Measurements from ENCODE around the gene CREB3L4. TPM values are rescaled to one million over a fixed set of nuclear protein-coding genes. Genes with fewer than 3 reads are reported as not detected.

Gene CREB3L4
- polyA plus RNA-seq, 4 donors: 32.8 to 43.9 (median 38.8) TPM

DNA sequence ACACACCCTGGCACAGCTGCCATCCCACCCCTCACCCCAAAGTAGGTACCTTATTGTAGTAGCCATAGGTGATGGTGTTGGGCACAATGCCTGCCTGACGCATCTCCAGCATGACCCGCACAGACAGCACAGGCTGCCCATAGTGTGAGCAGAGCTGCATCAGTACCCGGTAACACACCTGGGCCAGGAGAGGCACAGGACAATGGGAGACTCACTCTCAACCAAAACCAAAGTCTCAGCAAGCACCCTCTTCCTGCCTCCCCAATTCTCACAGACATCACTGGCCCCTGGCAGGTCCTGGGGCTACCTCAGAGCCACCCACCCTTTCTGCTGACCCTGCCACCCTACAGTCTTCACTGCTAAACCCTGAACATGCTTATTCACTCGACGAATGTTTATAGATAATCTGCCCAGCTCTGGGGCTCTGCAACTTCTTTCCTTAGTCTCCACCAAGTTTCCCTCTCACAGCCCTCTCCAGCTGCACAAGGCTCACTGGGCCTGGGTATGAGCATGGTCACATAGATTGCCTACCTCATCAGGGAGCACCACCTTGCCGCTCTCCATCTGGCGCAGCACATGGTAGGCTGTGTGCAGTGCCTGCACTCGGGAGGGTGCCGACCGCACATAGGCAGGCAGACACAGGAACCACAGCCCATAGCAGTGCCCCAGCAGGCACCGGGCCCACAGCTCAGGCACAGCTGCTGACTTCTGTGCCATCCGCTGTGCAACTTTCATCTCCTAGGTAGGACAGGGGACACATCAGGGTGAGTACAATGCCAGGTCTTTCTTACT is 31.5 kb upstream of the CREB3L4 start:
- no peak for DNase-seq (ENCODE audit: low read depth in 4 of 4, low spot score in 2 of 4)

DNA sequence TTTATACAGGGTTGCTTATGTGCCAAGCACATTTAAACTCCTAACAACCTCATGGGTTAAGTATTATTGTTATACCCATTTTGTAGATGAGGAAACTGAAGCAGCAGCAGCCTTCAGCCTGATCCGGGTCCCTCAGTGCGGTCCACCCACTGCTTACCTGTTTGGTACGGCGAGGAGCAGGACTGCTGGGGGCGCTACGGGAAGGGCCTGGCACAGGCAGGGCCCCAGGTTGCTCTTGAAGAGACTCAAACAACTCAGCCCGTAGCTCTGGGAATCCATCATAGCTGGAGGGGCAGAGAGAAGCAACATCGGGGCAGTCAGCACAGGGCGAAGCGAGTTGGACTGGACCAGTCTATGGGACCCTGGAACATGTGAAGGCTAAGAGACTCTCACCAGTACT is 30.4 kb upstream of the CREB3L4 start:
- DNase-seq (ENCODE audit: low read depth in 4 of 4, low spot score in 2 of 4): no peak

DNA sequence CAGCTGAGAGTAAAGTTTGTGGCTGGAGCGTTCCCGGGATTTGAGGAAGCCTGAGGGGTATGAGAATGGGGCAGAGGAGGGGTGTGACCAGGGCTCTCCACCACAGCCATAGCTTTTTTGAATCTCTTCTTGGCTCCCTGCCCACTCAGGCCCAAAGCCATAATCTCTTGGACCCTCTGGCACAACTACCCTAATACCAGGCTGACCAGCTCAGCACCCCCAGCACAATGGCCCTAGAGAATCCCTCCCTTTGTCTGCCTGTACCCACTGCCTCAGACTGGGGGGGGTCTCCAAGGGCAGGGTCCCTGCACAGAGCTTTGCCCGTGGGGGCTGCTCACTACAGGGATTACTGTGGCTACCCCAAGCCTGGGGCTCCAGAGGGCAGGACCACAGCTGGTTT is 28.7 kb upstream of the CREB3L4 start:
- DNase-seq (ENCODE audit: low read depth in 4 of 4, low spot score in 2 of 4): no peak

DNA sequence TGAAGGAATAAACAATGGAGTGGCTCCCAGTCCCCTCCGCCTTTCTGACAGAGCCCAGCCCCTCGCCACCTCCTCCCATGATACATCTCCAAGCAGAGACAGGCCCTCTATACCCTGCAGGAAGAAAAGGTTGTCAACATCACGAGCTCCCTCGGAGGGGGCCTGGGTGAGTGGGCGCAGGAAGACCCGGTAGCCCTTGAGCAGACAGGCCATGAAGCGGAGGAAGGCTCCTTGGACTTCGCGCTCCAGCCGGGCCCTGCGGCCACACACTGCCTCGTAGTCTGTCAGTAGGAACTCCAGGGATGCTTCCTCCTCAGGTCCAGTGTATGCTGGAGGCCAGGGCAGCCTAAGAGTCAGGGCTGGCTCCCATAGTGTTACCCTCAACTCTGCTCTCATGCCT is 28.2 kb upstream of the CREB3L4 start:
- DNase-seq (ENCODE audit: low read depth in 4 of 4, low spot score in 2 of 4): no peak

DNA sequence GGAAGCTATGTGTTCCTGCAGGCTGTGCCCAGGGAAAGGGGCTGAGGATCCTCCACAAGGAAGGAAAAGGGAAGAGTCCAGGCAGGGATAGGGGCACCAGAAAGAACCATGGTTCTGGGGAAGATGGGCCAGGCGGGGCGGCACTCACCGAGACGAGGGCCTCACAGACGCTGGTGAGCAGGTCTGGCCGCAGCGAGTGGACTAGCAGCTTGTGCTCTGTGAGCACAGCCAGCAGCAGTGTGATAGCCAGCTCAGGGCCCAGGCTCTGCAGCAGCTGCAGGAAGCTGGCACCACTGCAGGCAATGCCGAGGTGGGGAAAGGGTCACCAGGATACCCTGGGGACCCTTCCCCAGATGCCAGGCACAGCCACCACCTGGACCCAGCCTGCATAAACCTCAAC is 26.9 kb upstream of the CREB3L4 start:
- DNase-seq (ENCODE audit: low read depth in 4 of 4, low spot score in 2 of 4): no peak

DNA sequence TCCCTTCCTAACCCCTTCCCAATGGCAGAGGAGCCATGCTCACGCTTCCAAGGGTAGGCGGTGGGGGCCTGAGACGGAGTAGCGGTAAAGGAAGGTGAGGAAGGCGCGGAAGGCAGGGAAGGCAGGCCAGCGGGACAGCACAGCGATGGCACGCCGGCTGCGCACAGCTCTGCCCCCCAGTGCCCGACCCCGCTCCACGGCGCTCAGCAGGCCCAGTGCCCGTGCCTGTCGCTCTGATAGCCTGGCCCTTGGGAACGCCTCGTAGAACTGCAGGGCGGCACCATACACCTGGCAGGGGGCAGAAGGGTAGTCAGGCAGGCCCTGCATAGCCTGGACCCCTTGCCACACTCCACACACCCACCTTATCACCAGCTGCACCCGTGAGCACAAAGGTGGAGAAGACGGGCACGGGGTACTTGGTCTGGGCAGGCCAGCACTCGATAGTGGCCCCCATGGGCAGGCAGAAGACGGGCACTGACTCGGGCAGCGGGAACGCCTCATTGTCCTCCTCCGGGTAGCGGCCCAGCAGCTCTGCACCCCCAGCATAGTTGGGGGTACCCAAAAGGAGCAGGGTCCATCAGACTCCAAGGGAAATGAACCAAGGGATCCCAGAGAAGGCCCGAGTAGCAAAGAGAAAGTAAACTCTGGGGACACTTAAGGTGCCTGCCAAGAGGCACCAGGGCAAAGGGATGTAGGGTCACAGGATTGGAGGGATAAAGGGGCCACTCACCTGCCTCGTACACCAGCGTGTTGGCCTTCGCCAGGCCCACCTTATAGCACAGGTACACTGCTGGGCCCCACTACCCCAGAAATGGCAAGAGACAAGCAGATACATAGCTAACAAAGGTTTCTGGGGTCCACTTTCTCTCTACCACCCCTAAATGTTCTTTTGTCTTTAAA is 25.6 kb upstream of the CREB3L4 start:
- no peak for DNase-seq (ENCODE audit: low read depth in 4 of 4, low spot score in 2 of 4)

DNA sequence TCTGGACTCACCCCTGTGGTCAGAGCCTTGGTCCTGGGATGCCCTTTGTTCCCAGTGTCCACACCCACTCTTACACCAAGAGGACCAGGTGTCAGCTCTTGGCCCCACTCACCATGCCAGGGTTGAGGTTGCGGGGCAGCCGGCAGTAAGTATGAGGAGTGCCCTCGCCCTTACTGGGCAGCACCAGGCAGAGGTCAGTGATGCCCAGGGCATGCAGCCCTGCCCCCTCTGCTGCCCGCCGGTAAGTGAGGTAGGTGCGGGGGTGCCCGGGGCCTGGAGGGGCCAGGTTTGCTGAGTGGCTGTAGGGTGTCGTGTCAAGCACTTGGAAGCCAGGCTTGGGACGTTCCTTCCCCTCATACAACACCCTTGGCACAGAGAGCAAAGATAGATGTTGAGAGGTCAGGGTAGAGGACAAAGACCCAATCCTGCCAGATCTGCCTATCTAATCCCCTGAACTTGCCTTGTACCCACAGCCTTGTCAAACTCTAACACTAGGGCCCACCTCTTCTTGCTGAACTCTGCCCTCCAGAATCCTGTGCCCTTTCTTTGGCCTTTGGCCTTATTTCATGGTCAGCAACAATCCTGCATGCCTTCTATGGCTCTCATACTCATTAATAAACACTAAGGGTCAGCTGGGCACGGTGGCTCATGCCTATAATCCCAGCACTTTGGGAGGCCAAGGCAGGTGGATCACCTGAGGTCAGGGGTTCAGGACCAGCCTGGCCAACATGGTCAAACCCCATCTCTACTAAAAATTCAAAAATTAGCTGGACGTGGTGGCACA is 24.7 kb upstream of the CREB3L4 start:
- DNase-seq (ENCODE audit: low read depth in 4 of 4, low spot score in 2 of 4): no peak

DNA sequence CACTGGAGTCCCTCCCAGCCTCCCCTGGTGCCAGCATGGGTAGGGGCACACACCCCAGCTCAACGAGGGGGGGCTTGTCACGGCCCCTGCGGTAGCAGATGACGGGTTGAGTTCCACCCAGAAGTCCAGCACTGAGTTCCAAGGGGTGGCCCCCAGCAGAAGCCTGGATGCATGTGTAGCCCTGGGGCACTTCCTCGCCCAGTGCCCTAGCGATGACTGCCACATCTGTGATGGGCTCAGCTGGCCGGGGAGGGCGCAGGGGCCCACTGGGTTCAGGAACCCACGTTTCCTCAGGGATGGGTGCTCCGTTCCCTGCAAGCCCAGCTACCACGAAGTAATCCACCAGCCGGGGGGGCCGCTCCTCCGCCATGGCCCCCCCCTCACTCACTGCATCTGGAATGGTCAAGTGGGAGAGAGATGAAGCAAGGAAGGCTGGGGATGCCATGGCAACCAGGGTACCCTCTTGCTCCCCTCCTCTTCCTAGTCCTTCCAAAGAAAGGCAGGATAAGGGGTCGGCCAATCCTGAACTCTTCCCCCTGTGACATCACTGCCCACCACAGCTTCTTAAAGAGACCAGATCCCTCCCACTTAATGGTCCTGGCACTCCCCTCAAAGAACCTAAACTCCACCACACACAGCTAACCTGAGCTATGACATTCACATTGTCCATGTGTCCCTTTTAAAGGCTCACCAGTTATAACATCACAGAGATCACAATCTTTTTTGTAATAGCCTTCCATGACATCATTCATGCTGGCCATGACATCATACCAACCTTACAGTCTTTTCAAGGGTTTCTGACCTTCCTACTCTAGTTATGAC is 23.5 kb upstream of the CREB3L4 start:
- no peak for DNase-seq (ENCODE audit: low read depth in 4 of 4, low spot score in 2 of 4)

DNA sequence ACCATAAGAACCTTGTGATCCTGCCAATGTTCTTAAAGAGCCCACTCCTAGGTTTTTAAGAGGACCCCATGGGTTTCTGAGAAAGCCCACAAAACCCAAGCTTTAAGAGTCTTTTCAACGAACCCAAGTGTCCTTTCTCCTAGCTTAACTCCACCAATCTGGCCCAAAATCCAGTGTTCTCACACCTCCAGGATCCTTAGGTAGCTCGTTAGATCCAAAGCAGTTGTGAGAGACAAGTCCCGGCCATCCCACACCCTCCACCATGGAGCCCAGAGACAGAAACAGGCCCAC is 22.9 kb upstream of the CREB3L4 start:
- no peak for DNase-seq (ENCODE audit: low read depth in 4 of 4, low spot score in 2 of 4)

DNA sequence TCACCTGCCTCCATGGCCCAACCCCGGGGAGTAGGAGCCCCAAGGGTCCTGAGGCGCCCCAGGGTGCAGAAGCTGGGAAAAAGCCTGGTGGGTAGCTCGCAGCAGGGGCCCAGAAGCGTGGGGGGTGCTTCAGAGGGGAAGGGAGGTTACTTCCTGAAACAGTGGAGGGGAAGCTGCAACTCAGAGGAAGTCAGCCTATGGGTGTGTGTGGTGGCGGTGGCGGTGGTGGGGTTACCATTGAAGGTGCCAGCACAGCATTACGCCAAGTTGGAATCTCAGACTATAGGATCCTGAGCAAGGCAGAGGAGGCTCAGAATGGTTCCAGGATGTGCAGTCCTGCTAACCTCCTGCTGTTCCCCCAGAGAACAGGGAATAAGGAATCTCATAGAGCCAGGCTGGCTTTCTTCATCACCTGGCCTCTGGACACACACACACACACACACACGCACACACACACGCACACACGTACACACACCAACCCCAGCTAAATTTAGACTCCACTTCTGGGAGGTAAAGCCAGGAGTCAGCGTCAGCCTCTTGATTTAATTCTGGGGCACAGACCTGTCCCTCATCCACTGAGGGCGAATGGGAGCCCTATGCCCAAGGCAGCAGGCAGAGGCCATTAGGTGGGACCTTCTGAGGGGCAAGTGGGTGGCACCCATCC is 22.4 kb upstream of the CREB3L4 start:
- DNase-seq (ENCODE audit: low read depth in 4 of 4, low spot score in 2 of 4): no peak

DNA sequence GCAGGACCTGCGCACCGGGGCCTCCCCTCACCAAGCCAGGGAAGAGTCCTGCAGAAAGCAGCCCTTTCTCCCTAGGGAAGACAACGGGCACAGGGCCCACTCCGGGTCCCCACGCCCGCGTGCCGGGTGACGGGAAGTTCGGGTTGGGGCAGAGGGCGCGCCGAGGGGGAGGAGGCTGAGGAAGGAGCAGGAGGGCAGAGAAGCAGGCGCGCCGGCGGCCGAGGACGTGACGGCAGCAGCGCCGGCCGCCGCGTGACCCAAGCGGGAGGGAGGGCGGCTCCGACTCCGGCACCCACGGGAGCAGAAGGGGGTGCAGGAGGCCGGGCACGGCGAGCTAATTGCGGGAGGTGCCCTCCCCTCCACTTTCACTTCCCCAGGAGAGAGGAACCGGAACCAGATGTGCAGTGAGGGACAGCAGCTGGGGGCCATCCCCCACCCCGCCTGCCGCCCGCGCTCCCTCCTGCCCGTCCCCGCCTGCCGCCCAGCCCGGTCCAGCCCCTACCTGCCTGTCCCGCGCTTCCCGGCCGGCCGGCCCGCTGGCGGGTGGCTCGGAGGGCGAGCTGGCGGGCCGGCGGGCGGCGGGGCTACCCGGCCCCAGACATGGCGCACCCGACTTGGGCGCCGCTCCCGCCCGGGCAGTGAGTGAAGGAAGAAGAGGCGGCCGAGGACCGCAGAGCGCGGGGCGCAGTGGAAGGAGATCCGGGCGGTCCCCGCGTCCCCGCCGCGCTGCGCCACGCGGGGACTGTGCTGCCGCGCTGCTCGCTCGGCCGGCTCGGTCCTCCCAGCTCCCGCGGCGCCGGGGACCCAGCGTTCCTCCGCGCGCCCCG is 21.7 kb upstream of the CREB3L4 start:
- no peak for DNase-seq (ENCODE audit: low read depth in 4 of 4, low spot score in 2 of 4)

DNA sequence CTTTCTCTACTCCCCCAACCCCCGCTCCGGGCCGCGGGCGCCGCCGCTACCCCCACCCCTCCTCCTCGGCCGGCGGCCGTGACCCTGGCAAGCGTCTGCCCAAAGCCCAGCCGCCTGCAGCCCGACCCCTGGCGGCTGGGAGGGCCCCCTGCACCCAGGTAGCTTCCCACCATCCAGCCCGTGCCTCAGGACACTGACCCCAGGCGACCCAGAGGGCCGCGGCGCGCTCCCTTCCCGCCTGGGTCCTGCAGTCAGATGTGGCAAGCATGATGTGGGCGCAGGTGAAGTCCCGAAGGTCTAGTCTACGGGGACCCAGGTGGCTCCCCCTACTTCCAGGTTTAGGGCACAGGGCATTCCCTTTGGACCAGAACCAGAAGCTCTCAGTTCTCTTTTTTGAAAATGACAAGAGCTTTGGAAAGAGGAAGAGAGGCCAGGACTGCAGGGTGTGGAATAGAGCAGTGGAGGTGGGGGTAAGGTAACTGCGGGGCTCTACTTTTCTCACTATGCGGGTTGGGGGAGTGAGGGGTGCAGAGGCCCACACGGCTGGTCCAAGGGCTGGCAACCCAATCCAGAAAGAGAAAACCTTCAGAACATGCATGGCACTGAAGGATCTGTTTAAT is 21.0 kb upstream of the CREB3L4 start, which contains the start of gene DENND4B:
DENND4B (minus strand) TSS at position 97 of the 620 bp plus-strand sequence. CDS start 2,344 bp downstream, outside the sequence.
- DNase-seq (ENCODE audit: low read depth in 4 of 4, low spot score in 2 of 4): peak in 1 of 4 donors; percentile 68

DNA sequence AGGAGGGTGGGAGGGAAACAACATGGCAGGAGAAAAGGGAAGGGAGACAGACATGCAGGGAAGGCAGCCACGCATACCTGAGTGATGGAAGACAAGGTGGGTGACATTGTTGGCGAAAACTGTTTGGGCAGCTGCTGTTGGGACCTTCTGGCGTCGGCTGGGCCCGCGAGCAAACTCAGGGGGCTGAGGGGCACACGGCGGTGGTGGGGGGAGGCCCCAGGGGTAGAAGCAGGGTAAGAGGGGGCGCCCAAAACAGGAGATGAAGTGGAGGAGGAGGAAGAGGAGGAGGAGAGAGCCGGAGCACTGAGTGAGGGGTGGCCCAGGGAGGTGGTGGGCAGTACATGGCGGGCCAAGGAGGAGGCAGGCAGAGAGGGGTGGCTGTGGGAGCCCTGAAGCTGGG is 16.5 kb upstream of the CREB3L4 start:
- DNase-seq (ENCODE audit: low read depth in 4 of 4, low spot score in 2 of 4): no peak

DNA sequence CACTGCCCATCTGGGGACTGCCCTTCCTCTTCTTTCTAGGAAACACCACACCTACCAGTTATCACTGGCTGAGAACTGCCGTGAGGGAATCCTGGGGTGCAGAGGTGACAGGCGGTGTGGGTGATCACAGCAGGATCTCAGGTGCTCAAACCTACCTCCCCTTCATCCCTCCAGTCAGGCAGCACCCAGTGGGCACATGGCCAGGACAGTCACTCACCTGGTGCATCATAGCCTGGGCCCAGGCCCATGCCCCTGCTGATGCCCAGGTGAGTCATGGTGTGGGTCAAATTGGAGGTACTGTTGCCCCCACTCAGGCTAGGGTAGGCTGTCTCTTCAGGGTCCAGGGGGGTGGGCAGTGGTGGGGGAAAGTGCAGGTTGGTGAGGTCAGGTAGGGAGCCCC is 15.9 kb upstream of the CREB3L4 start:
- DNase-seq (ENCODE audit: low read depth in 4 of 4, low spot score in 2 of 4): no peak

DNA sequence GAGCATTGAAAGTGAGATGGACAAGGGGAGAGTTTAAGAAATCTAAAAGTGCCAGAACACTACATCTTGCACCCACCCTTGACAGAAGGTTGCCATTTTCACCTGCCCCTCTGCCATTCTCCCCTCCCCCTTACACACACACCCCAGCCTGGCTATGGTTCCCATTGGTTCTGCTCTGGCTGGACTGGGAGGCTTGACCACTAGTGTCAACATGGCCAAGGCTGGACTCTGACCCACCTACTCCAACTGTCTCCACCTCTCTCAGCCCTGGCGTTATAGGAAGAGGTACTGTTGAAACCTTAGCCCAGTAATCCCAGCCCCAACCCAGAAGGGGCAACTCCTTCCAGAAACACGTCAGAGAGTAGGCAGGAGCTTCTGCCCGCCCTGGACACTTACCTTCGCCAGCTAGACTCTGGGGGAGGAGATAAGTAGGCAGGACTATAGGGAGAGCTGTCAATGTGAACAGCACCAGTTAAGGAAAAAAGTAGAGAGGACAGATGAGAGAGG is 13.8 kb upstream of the CREB3L4 start:
- no peak for DNase-seq (ENCODE audit: low read depth in 4 of 4, low spot score in 2 of 4)

DNA sequence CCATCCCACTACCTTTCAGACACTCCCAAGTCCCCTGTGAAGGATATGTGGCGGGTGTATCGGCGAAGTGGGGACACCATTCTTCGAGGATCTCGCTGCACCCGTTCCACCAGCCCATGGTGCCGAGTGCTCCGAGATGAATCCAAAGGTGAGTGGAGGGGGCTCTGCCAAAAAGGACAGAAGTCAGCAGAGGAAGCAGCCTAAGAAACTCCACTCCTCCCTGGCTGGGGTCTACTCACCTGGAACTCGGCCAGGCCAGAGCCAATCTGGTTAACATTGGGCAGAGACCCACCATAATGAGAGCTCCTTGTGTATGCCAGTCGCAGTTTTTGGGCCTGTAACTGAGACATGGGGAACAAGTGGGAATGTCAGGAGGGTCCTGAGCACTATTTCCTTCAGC is 12.9 kb upstream of the CREB3L4 start:
- no peak for DNase-seq (ENCODE audit: low read depth in 4 of 4, low spot score in 2 of 4)

DNA sequence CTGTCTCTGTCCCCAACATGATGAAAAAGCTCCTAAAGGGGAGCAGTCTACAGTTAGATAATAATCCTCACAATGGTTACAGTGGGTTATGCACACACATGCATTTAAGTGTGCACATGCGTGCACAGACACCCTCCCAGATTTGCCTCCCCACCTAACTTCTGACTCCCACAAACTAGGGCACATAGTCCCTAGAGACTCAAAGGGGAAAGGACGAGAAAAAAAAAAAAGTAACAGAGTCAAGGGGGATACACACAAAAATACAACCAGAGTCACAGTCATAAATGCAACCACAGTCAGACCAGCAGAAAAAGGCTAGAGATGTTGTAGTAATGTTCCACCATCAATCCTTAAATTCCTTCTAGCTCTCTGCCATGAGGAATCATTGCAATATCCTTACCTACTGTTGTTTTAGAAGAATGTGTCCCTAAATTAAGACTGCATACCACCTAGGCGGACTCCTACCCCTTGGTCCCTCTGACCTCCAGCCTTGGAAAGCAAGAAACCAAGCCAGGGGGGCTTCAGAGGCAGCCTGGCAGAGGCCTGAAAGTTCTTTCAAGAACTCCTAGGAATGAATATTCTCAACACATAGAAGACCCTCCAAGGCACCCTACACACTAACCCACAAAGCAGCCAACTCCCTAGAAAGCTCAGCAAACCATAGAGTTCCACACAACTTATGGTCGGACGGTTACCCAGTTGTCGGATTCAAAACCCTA is 10.5 kb upstream of the CREB3L4 start:
- DNase-seq (ENCODE audit: low read depth in 4 of 4, low spot score in 2 of 4): no peak

DNA sequence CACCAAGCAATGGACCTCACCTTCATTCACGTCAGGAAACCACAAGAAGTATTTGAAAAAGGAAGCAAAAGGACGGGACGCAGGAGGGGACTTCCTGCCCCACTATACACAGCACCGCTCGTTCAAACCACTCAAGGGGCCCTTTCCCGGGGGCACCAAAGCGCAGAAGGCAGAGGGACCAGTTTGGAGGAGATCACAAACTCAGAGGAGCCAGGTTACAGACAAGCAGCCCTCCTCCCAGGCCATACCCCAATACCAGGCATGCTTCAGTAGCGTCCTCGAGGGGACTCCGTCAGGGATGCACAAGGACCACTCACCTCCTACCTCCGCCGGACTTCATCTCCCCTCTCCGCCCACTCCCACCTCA is 10.0 kb upstream of the CREB3L4 start:
- no peak for DNase-seq (ENCODE audit: low read depth in 4 of 4, low spot score in 2 of 4)

All from left renal cortex interstitium (tissue), 4 donors.